Type B pancreatic cell (in vitro differentiated cells): Measurements from ENCODE around the gene LAD1. TPM values are rescaled to one million over a fixed set of nuclear protein-coding genes. Genes with fewer than 3 reads are reported as not detected.

Experiments used
- DNase-seq: peaks from one replicate; pipeline ENCODE4 v3.0.0; 2021; ENCODE audit warnings: mixed read lengths; ENCODE audit not compliant: unreplicated experiment; ENCODE audit errors: extremely low spot score
- H3K27ac Mint-ChIP-seq: 2 replicates; pipeline ENCODE4 v1.8.0; 2021; ENCODE audit warnings: mild to moderate bottlenecking, mixed read lengths
- H3K27me3 Mint-ChIP-seq: 2 replicates; pipeline ENCODE4 v1.8.0; 2021; ENCODE audit warnings: mixed read lengths
- H3K36me3 Mint-ChIP-seq: 2 replicates; pipeline ENCODE4 v1.8.0; 2021; ENCODE audit warnings: mixed read lengths
- H3K4me1 Mint-ChIP-seq: one replicate; pipeline ENCODE4 v1.8.0; 2021; ENCODE audit warnings: mixed read lengths; ENCODE audit not compliant: unreplicated experiment
- H3K4me3 Mint-ChIP-seq: 2 replicates; pipeline ENCODE4 v1.8.0; 2021; ENCODE audit warnings: mild to moderate bottlenecking, mixed read lengths
- H3K9me3 Mint-ChIP-seq: 2 replicates; pipeline ENCODE4 v1.8.0; 2021; ENCODE audit warnings: mixed read lengths
- CTCF ChIP-seq: fragments of 200-600 bp; sonication (generic); conservative IDR thresholded peaks from 2 replicates; pipeline ENCODE4 v1.5.0; 2021; ENCODE audit warnings: antibody characterized with exemption, mild to moderate bottlenecking
- total RNA-seq: library from RNA; stranded (reverse); gene quantifications from 2 replicates; pipeline ENCODE4 v1.2.1, GENCODE V29; 2021; ENCODE audit warnings: low replicate concordance

Gene LAD1
- total RNA-seq, 1 donor from 2014 or later: 41.2 TPM

- Mint-ChIP-seq H3K27ac (peak overlapping the region; percentile 22), H3K4me1 (peaks cover 23% of the 10 kb centered on the region), H3K4me3 (no peak overlapping the region), H3K27me3 (peaks cover 8% of the 10 kb centered on the region), H3K36me3 (peaks cover 10% of the 10 kb centered on the region), H3K9me3 (no peaks in the 10 kb centered on the region)
- no peak for DNase-seq
- TF ChIP-seq CTCF: no peak
Observed at GRCh38 chr1:201393076-201393475, 6.0 kb downstream of the LAD1 start.

- TF ChIP-seq CTCF: no peak
- Mint-ChIP-seq H3K4me3 (no peak overlapping the region), H3K4me1 (peaks cover 16% of the 10 kb centered on the region), H3K9me3 (no peaks in the 10 kb centered on the region), H3K36me3 (peaks cover 4% of the 10 kb centered on the region), H3K27ac (peak overlapping the region; percentile 70), H3K27me3 (no peaks in the 10 kb centered on the region)
- DNase-seq: no peak
Observed at GRCh38 chr1:201391651-201392511, 7.2 kb downstream of the LAD1 start.

DNA sequence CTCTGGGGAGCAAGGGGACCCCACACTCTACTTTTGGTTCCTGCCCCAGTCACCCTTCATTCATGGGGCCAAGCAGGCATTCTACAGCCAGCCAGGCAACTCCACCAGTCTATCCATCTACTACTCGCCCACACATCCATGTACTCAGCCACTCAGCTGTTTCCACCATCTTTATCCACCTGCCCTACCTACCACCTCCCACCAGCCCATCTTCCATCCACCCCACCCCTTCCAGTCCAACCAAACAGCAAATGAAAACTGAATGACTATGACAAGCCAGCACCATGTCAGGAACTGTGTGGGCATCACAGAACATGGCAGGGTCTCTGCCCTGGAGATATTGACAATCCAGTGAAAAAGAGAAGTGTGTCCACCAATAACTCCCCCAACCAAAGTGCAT lies 7.9 kb downstream of the LAD1 start:
- H3K27me3 Mint-ChIP-seq: no peaks in the 10 kb centered on the region
- no peaks in the 10 kb centered on the region for H3K9me3 Mint-ChIP-seq
- no peak overlapping the region for H3K27ac Mint-ChIP-seq
- DNase-seq: no peak
- H3K4me3 Mint-ChIP-seq: no peak overlapping the region
- H3K36me3 Mint-ChIP-seq: peaks cover 4% of the 10 kb centered on the region
- H3K4me1 Mint-ChIP-seq: peaks cover 11% of the 10 kb centered on the region
- no peak for TF ChIP-seq CTCF

DNA sequence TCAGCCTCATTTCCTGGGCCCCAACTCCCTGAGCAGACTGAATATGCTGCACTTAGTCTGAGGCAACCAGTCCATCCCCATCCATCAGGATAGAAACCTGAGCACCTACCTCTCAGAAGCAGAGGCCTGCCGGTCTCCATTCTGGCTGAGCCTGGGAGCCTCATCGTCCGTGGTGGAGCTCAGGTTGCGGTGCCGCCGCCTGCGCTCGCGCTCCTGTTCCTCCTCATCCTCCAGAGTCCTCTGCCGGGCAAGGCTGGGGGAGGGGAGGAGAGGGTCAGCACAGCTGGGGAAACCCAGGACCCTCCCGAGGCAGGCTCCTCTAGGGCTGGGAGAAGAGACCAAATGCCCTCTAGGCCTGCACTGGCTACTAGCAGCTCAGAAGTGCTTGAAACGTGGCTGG lies 10.1 kb downstream of the LAD1 start:
- no peaks in the 10 kb centered on the region for H3K9me3 Mint-ChIP-seq
- peaks cover 7% of the 10 kb centered on the region for H3K36me3 Mint-ChIP-seq
- peaks cover 16% of the 10 kb centered on the region for H3K4me1 Mint-ChIP-seq
- H3K4me3 Mint-ChIP-seq: no peak overlapping the region
- TF ChIP-seq CTCF: no peak
- H3K27ac Mint-ChIP-seq: no peak overlapping the region
- no peaks in the 10 kb centered on the region for H3K27me3 Mint-ChIP-seq
- no peak for DNase-seq

DNA sequence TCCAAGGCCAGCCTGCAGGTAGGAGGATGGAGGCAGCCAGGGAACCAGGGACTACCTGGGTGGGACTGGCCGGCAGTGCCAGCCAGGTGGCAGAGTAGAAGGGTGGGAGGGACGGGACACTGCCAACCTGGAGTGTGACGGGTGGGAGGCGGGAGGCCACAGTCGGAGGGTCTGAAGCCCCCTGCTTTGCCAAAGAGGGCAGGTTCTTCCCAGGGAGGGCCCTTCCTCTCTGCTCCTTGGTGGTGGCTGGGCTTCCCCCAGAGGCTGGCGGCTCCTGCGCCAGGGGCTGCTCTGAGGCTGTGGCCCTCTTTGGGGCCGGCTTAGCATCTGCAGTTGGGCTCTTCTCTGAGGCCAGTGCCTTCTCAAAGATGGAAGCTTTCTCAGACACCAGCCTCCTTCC lies 12.9 kb downstream of the LAD1 start:
- DNase-seq: no peak
- TF ChIP-seq CTCF: no peak
- H3K27ac Mint-ChIP-seq: no peak overlapping the region
- peaks cover 24% of the 10 kb centered on the region for H3K4me1 Mint-ChIP-seq
- peaks cover 9% of the 10 kb centered on the region for H3K36me3 Mint-ChIP-seq
- H3K27me3 Mint-ChIP-seq: no peaks in the 10 kb centered on the region
- H3K9me3 Mint-ChIP-seq: no peaks in the 10 kb centered on the region
- H3K4me3 Mint-ChIP-seq: no peak overlapping the region
